ENCODE results near the gene GATAD2A. TPM values are rescaled to one million over a fixed set of nuclear protein-coding genes. Genes with fewer than 3 reads are reported as not detected.

Gene GATAD2A
- total RNA-seq, 1 donor = 66.5 TPM

- Histone ChIP-seq H3K4me3 (ENCODE audit: low read length) (no peak overlapping the region), H3K27me3 (ENCODE audit: insufficient read depth, low read length) (no peaks in the 10 kb centered on the region), H3K4me1 (ENCODE audit: insufficient read depth, low read length) (no peaks in the 10 kb centered on the region), H3K9me3 (ENCODE audit: low read depth, low read length) (no peaks in the 10 kb centered on the region)
These were observed 99.5 kb downstream of the GATAD2A start for GRCh38 chr19:19504754-19505668.

GRCh38 chr19:19505669-19506326, 100.3 kb downstream of the GATAD2A start:
- H3K4me3 ChIP-seq (ENCODE audit: low read length) = no peak overlapping the region
- H3K9me3 ChIP-seq (ENCODE audit: low read depth, low read length) = no peaks in the 10 kb centered on the region
- H3K4me1 ChIP-seq (ENCODE audit: insufficient read depth, low read length) = no peaks in the 10 kb centered on the region
- H3K27me3 ChIP-seq (ENCODE audit: insufficient read depth, low read length) = no peaks in the 10 kb centered on the region

GRCh38 chr19:19506592-19506991, 101.1 kb downstream of the GATAD2A start:
- H3K4me3 ChIP-seq (ENCODE audit: low read length) = no peak overlapping the region
- H3K27me3 ChIP-seq (ENCODE audit: insufficient read depth, low read length) = no peaks in the 10 kb centered on the region
- H3K9me3 ChIP-seq (ENCODE audit: low read depth, low read length) = no peaks in the 10 kb centered on the region
- no peaks in the 10 kb centered on the region for H3K4me1 ChIP-seq (ENCODE audit: insufficient read depth, low read length)

GRCh38 chr19:19507354-19507753, 101.9 kb downstream of the GATAD2A start:
- no peak overlapping the region for H3K4me3 ChIP-seq (ENCODE audit: low read length)
- H3K4me1 ChIP-seq (ENCODE audit: insufficient read depth, low read length) = no peaks in the 10 kb centered on the region
- H3K27me3 ChIP-seq (ENCODE audit: insufficient read depth, low read length) = no peaks in the 10 kb centered on the region
- no peaks in the 10 kb centered on the region for H3K9me3 ChIP-seq (ENCODE audit: low read depth, low read length)

- Histone ChIP-seq H3K27me3 (ENCODE audit: insufficient read depth, low read length) (no peaks in the 10 kb centered on the region), H3K9me3 (ENCODE audit: low read depth, low read length) (no peaks in the 10 kb centered on the region), H3K4me3 (ENCODE audit: low read length) (no peak overlapping the region), H3K4me1 (ENCODE audit: insufficient read depth, low read length) (no peaks in the 10 kb centered on the region)
These were observed 102.7 kb downstream of the GATAD2A start for GRCh38 chr19:19508217-19508616.

- Histone ChIP-seq H3K4me1 (ENCODE audit: insufficient read depth, low read length) (peaks cover 4% of the 10 kb centered on the region), H3K9me3 (ENCODE audit: low read depth, low read length) (no peaks in the 10 kb centered on the region), H3K27me3 (ENCODE audit: insufficient read depth, low read length) (no peaks in the 10 kb centered on the region), H3K4me3 (ENCODE audit: low read length) (no peak overlapping the region)
These were observed 105.0 kb downstream of the GATAD2A start for GRCh38 chr19:19510432-19510831.

GRCh38 chr19:19513682-19514081, 108.2 kb downstream of the GATAD2A start:
- no peaks in the 10 kb centered on the region for H3K27me3 ChIP-seq (ENCODE audit: insufficient read depth, low read length)
- no peak overlapping the region for H3K4me3 ChIP-seq (ENCODE audit: low read length)
- H3K9me3 ChIP-seq (ENCODE audit: low read depth, low read length) = no peaks in the 10 kb centered on the region
- peaks cover 25% of the 10 kb centered on the region for H3K4me1 ChIP-seq (ENCODE audit: insufficient read depth, low read length)

- H3K4me1 ChIP-seq (ENCODE audit: insufficient read depth, low read length) = peaks cover 26% of the 10 kb centered on the region
- no peaks in the 10 kb centered on the region for H3K27me3 ChIP-seq (ENCODE audit: insufficient read depth, low read length)
- no peaks in the 10 kb centered on the region for H3K9me3 ChIP-seq (ENCODE audit: low read depth, low read length)
- no peak overlapping the region for H3K4me3 ChIP-seq (ENCODE audit: low read length)
These were observed 108.8 kb downstream of the GATAD2A start for GRCh38 chr19:19514215-19514657.

- Histone ChIP-seq H3K9me3 (ENCODE audit: low read depth, low read length) (no peaks in the 10 kb centered on the region), H3K27me3 (ENCODE audit: insufficient read depth, low read length) (no peaks in the 10 kb centered on the region), H3K4me3 (ENCODE audit: low read length) (peak within 1 kb of the TSS; percentile 76), H3K4me1 (ENCODE audit: insufficient read depth, low read length) (peaks cover 28% of the 10 kb centered on the region)
These were observed 109.6 kb downstream of the GATAD2A start, which contains the start of gene TSSK6 for GRCh38 chr19:19514881-19515641. TSSK6 (minus strand) TSS chr19:19515548; CDS start chr19:19515427, 121 bp downstream.

- Histone ChIP-seq H3K9me3 (ENCODE audit: low read depth, low read length) (no peaks in the 10 kb centered on the region), H3K27me3 (ENCODE audit: insufficient read depth, low read length) (no peaks in the 10 kb centered on the region), H3K4me1 (ENCODE audit: insufficient read depth, low read length) (peaks cover 28% of the 10 kb centered on the region), H3K4me3 (ENCODE audit: low read length) (peak within 1 kb of the TSS; percentile 76)
These were observed 110.4 kb downstream of the GATAD2A start, which contains the start of gene NDUFA13 for GRCh38 chr19:19515642-19516519. NDUFA13 (plus strand) TSS chr19:19516225; CDS start chr19:19516239, 14 bp downstream.

GRCh38 chr19:19517235-19517619, 111.8 kb downstream of the GATAD2A start:
- Histone ChIP-seq H3K4me1 (ENCODE audit: insufficient read depth, low read length) (peaks cover 28% of the 10 kb centered on the region), H3K9me3 (ENCODE audit: low read depth, low read length) (no peaks in the 10 kb centered on the region), H3K27me3 (ENCODE audit: insufficient read depth, low read length) (no peaks in the 10 kb centered on the region), H3K4me3 (ENCODE audit: low read length) (no peak overlapping the region)

GRCh38 chr19:19520989-19521388, 115.5 kb downstream of the GATAD2A start:
- Histone ChIP-seq H3K4me3 (ENCODE audit: low read length) (no peak overlapping the region), H3K27me3 (ENCODE audit: insufficient read depth, low read length) (no peaks in the 10 kb centered on the region), H3K4me1 (ENCODE audit: insufficient read depth, low read length) (peaks cover 21% of the 10 kb centered on the region), H3K9me3 (ENCODE audit: low read depth, low read length) (no peaks in the 10 kb centered on the region)

GRCh38 chr19:19523177-19523576, 117.7 kb downstream of the GATAD2A start:
- Histone ChIP-seq H3K4me3 (ENCODE audit: low read length) (no peak overlapping the region), H3K27me3 (ENCODE audit: insufficient read depth, low read length) (no peaks in the 10 kb centered on the region), H3K9me3 (ENCODE audit: low read depth, low read length) (no peaks in the 10 kb centered on the region), H3K4me1 (ENCODE audit: insufficient read depth, low read length) (peaks cover 3% of the 10 kb centered on the region)

GRCh38 chr19:19524053-19524452, 118.6 kb downstream of the GATAD2A start:
- Histone ChIP-seq H3K4me3 (ENCODE audit: low read length) (no peak overlapping the region), H3K27me3 (ENCODE audit: insufficient read depth, low read length) (no peaks in the 10 kb centered on the region), H3K9me3 (ENCODE audit: low read depth, low read length) (no peaks in the 10 kb centered on the region), H3K4me1 (ENCODE audit: insufficient read depth, low read length) (peaks cover 3% of the 10 kb centered on the region)

Measured in mononuclear cell (primary cell).